Activated naive CD8-positive, alpha-beta T cell treated with anti-CD3 and anti-CD28 coated beads, Interleukin-2, amount 50 U/mL, for 16 hours (primary cell): ENCODE data around the gene ALPI.

Experiments used
- DNase-seq: peaks from one replicate; pipeline ENCODE4 v3.0.0-alpha.2; 2020; ENCODE audit warnings: low read depth, low spot score

Gene ALPI

DNA sequence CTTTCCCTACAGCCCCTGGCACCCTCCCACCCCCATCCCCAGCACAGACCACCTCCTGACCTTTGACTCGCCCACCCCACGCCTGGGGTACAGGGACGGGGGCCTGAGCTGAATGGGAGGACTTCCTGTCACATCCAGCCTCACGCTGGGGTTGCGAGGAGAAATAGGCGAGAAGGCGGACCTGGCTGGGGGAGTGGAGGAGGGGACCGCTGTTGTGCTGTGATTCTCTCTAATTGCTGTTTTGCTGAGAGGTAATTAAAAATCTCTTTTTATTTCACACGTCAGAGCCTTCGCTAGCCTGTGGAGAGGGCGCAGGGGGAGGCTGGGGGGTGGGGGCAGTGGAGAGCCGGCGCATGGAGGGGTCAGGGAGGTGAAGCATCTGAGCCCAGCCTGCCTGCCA is 41.4 kb downstream of the ALPI start:
- no peak for DNase-seq

GRCh38 chr2:232498452-232498851 is 42.5 kb downstream of the ALPI start:
- DNase-seq, result no peak

DNA sequence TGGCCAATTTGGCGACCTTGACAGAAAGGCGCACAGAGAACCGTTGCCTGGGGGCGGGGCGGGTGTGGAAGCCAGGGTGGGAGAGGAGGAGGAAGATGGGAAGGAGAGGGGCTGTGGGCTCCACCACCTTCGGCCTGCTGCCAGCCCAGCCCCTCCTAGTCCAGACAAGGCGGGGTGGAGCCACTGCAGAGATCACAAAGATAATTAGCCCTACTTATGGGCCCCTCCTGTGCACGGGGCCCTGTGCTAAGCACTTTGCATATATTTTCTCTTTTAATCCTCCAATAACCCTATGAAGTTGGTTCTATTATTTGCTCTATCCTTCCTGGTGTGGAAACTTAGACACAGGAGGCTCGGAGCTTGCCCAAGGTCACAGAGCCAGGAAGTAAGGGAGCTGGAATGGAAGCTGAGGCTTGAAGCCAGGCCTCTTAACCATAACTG is 45.4 kb downstream of the ALPI start:
- no peak for DNase-seq

DNA sequence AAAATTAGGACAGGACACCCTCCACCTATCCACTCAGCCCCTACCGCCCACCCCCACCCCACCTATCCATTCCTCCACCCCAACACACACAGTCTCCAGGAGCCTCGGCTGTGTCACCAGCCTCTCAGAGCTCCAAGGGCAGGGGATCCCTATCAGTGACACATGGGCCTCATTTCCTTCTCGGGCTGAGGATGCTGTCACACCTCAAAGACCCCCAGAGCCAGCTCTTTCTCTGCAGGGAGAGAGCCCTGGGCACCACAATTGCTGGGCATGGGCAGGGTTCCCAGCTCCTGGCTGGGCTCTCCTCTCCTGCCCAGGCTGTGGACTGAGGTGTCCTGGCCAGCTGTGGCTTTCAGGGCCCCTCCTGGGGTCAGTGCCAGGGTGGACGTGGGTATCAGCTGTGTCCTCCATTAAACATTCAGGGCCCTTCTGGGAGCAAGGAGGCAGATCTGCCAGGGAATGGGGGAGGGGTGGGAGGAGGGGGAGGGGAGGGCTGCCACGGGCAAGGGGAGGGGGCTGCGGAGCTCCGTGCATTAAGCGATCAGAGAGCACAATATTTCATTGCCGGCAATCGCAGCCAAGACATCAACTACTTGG is 45.9 kb downstream of the ALPI start:
- DNase-seq, result no peak

DNA sequence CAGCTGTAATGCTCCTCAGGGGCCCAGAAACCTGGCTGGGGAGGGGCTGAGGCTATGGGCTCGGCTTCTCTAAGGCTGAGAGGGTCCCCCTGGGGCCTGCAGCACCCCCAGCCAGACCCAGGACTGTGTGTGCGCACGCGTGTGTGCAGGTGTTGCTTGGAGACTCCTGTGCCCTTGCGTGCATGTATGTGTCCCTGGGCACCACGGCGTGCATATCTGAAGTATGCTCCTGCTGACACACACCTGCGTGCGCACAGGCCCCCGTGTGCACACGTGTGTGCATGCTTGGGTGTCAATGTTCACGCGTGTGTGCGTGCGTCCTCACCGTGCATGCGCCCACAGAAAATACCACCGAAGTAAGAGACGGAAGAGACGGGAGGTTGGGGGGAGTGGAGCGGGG is 46.6 kb downstream of the ALPI start:
- no peak for DNase-seq

- no peak for DNase-seq
Measured at GRCh38 chr2:232502911-232503808, 47.2 kb downstream of the ALPI start.

- DNase-seq, result no peak
Measured at GRCh38 chr2:232503809-232504323, 47.9 kb downstream of the ALPI start.

DNA sequence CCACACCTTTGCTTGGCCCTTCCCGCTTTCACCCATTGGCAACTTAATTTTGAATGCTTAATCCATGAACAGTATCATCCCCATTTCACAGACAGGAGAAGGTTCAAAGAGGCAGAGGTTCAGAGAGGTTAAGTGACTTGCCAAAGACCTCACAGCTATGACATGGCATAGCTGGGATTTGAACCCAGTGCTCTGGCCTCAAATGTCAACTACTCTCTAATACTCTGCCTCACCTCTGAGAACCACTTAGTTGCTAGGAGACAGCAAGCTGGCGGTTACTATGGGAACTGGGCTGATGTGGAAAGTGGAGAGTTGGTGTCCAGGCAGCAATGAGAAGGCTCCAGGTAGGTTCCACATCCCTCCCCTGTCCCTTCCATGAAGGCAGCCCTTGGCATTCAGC is 48.5 kb downstream of the ALPI start:
- no peak for DNase-seq

DNA sequence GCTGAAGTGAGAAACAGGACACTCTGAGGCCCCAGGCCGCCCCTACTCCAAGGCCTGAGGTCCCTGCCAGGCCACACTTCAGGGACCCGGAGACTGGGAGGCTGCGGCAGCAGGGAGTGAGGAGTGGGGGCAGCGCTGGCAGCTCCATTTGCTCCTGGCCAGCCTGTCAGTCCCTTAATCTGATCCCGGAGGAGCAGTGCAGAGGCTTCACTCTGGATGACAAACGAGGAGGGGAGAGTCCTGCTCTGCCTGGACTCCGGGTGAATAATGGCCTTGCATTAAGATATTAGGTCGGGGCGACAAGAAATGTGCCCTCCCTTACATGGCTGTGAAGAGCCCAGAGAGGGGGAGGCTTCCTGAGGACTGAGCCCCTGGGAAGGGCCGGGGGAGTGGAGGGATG is 49.9 kb downstream of the ALPI start:
- DNase-seq, result no peak

DNA sequence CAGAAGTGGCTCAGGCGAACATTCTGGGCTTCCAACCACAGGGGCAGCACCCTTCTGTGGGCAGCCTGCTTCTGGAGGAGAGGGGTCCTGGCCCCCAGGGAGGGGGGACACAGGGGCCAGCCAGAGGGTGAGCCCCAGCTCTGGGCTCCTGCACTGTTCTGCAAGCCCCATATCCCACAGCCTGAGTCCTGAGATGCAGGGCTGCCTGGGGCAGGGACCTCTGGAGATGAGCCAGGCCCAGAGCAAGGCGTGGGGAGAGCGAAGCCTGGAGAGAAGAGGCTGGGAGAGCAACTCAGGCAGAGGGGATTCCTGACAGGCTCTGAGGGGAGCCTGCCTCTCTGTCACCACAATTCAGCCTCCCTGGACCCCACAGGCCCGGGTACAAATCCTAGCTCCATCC is 50.8 kb downstream of the ALPI start:
- DNase-seq, result no peak

DNA sequence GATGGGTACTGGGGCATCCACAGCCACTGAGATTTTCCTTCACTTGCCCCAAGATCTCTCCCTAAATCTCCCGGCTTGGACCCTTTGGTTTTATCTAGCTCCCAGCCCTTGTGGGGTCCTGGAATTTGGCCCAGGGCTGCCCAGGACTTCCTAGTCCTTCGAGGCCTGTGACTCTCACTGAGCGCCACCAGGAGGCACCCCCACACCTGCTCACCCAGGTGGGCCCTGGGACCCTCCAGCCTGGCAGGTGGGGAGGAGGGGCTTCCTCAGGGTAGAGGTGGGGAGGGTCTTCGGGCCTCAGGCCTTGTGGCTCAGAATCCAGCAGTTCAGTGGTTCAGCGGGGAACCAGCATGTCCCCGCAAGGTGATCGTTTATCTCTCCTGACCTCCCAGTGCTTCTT is 52.3 kb downstream of the ALPI start:
- DNase-seq, result no peak
